HG03095 (cell line): ENCODE data around the gene PRDM8.
A peak's percentile ranks its signal among the peaks of the same experiment; 100 is the strongest.
"Not testable (repeated sequence)": the region's sequence is repeated elsewhere in the genome, so short reads cannot be mapped to it uniquely, and the experiment has no call there.

ENCODE experiments used
- ATAC-seq: cut with Tn5 transposase; IDR thresholded peaks from one replicate; pipeline ENCODE4 v1.9.1; 2021; ENCODE audit warnings: moderate library complexity; ENCODE audit not compliant: unreplicated experiment

Gene PRDM8

DNA sequence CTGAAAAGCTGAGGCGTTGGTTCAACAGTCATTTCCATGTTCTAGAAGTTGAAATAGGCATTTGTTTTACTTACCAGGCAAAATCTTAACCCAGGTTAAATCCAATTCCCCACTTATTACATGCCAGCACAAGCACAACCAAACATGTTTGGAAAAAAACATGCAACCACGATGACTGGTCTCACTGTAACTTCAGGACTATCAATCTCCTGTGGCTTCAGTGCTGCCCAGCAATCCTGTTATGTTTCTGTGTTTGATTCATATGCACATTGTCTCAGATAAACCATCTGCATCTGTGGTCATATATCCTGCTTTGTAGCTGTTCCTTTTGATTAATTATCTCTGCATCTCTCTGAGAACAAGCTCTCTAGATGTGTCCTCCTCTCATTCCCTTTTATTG lies 28.3 kb downstream of the PRDM8 start:
- ATAC-seq, result no peak

GRCh38 chr4:80226094-80226493 lies 28.8 kb downstream of the PRDM8 start:
- no peak for ATAC-seq

- no peak for ATAC-seq
Measured at GRCh38 chr4:80228460-80228859, 31.2 kb downstream of the PRDM8 start.

DNA sequence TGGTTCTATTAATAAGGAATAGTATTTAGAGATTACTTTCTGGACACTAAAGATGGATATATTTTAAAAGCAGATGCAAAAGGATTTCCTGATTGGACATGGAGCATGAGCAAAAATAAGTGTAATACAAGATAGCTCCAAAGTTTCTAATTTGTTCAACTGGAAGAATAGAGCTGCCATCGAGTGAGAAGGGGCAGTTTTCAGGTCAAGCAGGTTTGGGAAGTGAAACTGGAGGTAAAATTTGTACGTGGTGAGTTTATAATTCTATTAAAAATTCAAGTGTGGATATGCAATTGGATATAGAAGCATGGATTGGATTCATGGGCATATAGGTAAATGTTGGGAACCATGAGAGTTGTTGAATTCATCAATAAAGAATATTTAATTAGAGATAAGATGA lies 31.8 kb downstream of the PRDM8 start:
- no peak for ATAC-seq

- peak; percentile 93 for ATAC-seq
Measured at GRCh38 chr4:80229590-80229989, 32.3 kb downstream of the PRDM8 start.

GRCh38 chr4:80231180-80231579 lies 33.9 kb downstream of the PRDM8 start:
- ATAC-seq, result no peak

GRCh38 chr4:80232707-80233370 lies 35.5 kb downstream of the PRDM8 start:
- ATAC-seq, result no peak

DNA sequence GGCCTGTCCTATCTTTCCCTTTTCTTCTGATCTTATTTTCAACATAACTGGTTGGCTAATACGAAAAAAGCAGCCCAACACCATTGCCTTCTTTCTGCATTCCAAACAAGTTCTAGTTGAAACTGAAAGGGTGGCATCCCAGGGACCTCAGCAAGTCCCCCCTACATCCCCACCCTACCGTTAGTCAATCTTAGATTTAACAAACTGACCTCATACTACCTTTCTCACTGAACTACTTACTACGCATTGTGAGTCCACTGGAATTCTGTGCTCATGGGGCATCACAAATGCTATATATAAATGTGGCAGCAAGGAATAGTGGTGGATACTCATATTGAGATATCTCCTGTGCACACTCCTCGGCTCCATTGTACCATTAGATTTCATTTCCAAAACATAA lies 36.1 kb downstream of the PRDM8 start:
- ATAC-seq, result no peak

DNA sequence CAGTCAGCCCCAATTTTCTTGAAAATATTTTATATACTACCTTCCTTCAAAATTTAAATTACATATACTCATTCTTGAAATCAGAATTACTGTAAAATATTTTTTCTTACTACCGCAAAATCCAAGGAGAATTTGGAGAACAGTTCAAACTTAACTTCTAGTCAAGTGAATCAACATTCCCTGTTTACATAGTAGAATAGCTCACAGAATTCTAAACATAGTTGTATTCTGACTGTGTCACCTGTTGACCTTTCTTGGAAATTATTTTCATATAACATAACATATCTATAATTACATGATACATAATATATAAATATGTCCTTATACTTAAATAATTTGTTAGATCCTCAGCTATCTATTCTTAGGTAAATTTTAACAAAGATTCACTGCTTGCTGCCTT lies 38.1 kb downstream of the PRDM8 start:
- no peak for ATAC-seq

- ATAC-seq, result no peak
Measured at GRCh38 chr4:80237992-80238391, 40.7 kb downstream of the PRDM8 start.

GRCh38 chr4:80239480-80240150 lies 42.3 kb downstream of the PRDM8 start:
- ATAC-seq, result no peak

GRCh38 chr4:80240976-80241375 lies 43.7 kb downstream of the PRDM8 start:
- ATAC-seq, result no peak

DNA sequence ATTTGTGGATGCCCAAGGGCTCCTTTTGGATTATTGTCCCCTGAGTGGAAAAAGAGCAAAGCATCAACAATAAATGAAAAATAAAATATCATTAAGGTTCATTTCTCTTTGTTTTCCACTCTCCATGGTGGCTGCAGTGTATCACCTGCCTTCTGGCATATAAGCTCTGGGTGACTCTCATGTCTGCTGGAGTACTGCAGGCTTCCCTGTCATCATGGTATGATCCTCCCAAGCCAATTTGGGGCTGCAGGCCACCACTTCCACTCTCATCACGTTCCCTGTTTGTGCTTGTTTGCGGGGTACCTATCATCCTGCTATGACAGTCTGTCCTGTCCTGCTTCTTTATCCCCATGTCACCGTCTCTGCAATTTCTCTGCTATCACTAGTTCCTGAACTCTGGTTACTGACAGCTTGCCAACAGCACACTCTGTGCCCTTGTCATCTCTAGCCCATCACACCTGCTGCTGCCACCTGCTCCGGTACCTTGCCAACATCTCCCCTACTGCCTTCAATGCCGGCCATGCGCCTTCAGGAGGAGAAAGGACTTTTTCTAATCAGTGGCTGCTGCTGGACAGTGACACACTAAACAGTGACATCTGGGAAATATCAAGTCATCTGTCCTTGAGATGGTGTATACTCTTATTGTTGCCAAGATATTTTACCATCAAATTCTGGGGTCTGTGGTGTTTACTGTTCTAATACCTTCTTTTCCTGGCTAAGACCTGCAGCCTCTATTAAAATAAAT lies 46.1 kb downstream of the PRDM8 start:
- ATAC-seq, result no peak

- not testable (repeated sequence) for ATAC-seq
Measured at GRCh38 chr4:80247484-80247883, 50.2 kb downstream of the PRDM8 start.

GRCh38 chr4:80249144-80249543 lies 51.8 kb downstream of the PRDM8 start:
- no peak for ATAC-seq

- no peak for ATAC-seq
Measured at GRCh38 chr4:80252427-80252826, 55.1 kb downstream of the PRDM8 start.

DNA sequence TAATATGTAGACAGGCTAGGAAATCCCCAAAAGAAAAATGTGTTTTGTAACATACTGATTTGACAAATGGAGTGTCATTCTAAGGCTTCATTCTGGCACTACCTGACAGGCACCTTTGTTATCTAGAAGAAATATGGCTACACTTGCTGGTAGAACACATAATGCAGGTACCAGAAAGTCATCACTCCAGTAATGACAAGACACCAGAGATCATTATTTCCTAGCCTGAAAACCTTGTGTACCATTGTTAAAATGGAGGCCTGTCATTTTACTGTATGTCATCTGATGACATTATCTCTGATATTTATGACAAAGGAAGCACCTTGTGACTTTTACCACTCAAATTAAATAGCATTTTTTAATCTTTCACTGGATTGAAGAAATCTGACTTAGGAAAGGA lies 55.6 kb downstream of the PRDM8 start:
- ATAC-seq, result no peak

DNA sequence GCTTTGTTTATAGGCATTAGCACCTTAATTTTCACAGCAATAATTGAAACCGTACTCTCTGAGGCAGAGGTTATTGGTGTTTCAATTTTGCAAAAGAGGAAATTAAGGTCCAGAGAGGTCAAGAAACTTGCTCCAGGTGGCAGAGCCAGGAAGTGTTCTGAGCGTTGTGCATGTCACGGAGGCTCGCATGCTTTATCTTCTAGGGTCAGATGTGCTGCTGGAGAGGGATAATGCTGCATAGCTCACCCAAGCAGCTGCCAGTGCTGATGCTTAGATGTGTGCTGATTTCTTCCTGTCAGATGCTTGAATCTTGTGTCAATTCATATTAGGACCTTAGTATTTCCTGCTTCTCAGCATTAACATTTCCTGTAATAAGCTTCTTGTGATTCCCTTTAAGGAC lies 56.2 kb downstream of the PRDM8 start:
- no peak for ATAC-seq
